ENCODE data around the gene SENP7. TPM values are rescaled to one million over a fixed set of nuclear protein-coding genes. Genes with fewer than 3 reads are reported as not detected.

Gene SENP7
- total and polyA plus RNA-seq, 2 donors (not counting 1 experiment from before 2014, with no cell fraction given) = 14.7 to 50.3 TPM

- WGBS (ENCODE audit: insufficient coverage) = no CpG with 5 or more reads among the region's 4 CpGs
These were observed 17.0 kb upstream of the SENP7 start for GRCh38 chr3:101529816-101530685.

More at GRCh38 chr3:101529816-101530685, 17.0 kb upstream of the SENP7 start:
- peaks cover 10% of the 10 kb centered on the region for H3K27me3 Mint-ChIP-seq
- Histone ChIP-seq H3K4me1 (ENCODE audit: control insufficient read depth in 2 of 2, insufficient read depth in 2 of 2, low read length in 2 of 2) (no peaks in the 10 kb centered on the region), H3K4me2 (replicated peaks; ENCODE audit: low read depth, low read length, poor library complexity, severe bottlenecking) (no peak overlapping the region), H3K27ac (ENCODE audit: low read length in 2 of 2) (no peak overlapping the region), H3K79me2 (ENCODE audit: control insufficient read depth, insufficient read depth, low read length) (no peaks in the 10 kb centered on the region), H3K36me3 (replicated peaks in 1 of 2; ENCODE audit: control extremely low read depth in 1 of 2, control insufficient read depth in 1 of 2, extremely low read depth in 1 of 2, insufficient read depth in 2 of 2, low read length in 1 of 2) (no peaks in the 10 kb centered on the region), H3K9ac (ENCODE audit: low read length) (no peak overlapping the region), H4K20me1 (ENCODE audit: control insufficient read depth, insufficient read depth, low read length, poor library complexity, severe bottlenecking) (no peaks in the 10 kb centered on the region), H3K27me3 (replicated peaks in 1 of 4; ENCODE audit: control extremely low read depth in 1 of 4, control insufficient read depth in 3 of 4, insufficient read depth in 4 of 4, low read length in 3 of 4) (no peaks in the 10 kb centered on the region), H3K4me3 (ENCODE audit: control extremely low read depth in 1 of 5, extremely low read depth in 1 of 5, insufficient read depth in 1 of 5, low read depth in 2 of 5, low read length in 4 of 5) (no peak overlapping the region), H2AFZ (ENCODE audit: insufficient read depth, low read depth, low read length, poor library complexity, severe bottlenecking) (no peak overlapping the region), H3K9me3 (ENCODE audit: control extremely low read depth in 1 of 3, control insufficient read depth in 2 of 3, insufficient read depth in 1 of 3, low read length in 2 of 3) (peaks cover 0 to 7% (median 0%) of the 10 kb centered on the region in 3 donors)
- ATAC-seq (ENCODE audit: low read depth) (no peak), DNase-seq (no peak)
- no peak overlapping the region for H3K4me3 Mint-ChIP-seq
- TF ChIP-seq CTCF (IDR thresholded peaks at IDR 0.05) = no peak
- TF ChIP-seq EZH2 (IDR thresholded peaks at IDR 0.05; ENCODE audit: borderline replicate concordance, insufficient read depth, low read depth, low read length, poor library complexity, severe bottlenecking) = no peak
- intact Hi-C loops (cut with micrococcal nuclease) = no loop called here
- POLR2A ChIA-PET = interaction anchor here (0.7 kb wide), 1 partner anchor 39 kb away, joined by 3 read pairs; no protein-coding TSS in a partner anchor
- no peaks in the 10 kb centered on the region for H3K9me3 Mint-ChIP-seq (ENCODE audit: insufficient read depth)
- CTCF ChIA-PET = interaction anchor here (0.9 kb wide), 1 partner anchor 10 kb away, joined by 3 read pairs; no protein-coding TSS in a partner anchor
- no peaks in the 10 kb centered on the region for H3K4me1 Mint-ChIP-seq
- H3K27ac Mint-ChIP-seq = no peak overlapping the region

Data from B cell (primary cell).